HL-60 (cell line): ENCODE data around the gene KRTAP2-1.

ENCODE experiments used
- TF ChIP-seq, protein P1 (sequence below): IDR thresholded peaks from one replicate; pipeline ENCODE4 v1.5.1; 2011; ENCODE audit warnings: low read length, control low read depth, inconsistent platforms; ENCODE audit not compliant: insufficient read depth
- TF ChIP-seq, protein P2 (sequence below): IDR thresholded peaks from 2 replicates; pipeline ENCODE4 v1.6.1; 2012; ENCODE audit warnings: low read depth; ENCODE audit not compliant: insufficient replicate concordance

DNA sequence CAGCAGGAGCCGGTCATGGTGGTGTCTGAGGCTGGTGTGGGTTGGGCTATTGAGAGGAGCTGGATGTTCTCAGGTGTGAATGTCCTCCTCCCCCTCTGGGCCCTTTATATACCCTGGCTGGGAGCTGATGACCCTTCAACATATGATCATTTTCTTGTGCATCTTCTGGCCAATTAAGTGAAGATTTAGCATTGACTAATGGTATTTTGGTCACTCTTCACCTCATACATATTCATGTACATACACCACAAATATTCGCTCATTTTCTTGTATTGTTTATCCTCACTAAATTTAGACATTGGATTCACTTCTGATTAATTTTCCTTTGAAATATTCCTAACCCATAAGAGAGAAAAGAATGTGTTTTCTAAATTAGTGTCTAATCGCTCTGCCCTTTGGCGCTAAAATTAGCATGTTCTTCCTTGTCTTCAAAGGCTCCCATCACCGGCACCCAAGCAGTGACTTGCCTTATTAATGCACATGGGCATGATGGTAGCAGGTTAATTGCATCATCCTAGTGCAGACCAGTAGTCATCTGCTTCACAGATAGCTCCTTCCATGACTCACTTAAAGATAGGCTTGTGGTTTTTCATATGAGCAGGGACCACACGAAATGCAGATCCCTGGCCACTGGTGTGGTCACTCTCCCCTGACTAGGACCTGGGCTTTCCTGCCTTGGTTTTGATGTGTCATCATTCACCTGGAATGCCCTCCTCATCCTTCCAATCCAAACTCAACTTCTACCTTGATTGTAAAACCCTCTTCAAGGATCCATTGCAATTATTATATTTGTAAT lies 18.9 kb upstream of the KRTAP2-1 start, which contains the start of gene KRTAP2-4:
- TF ChIP-seq, protein P1, sequence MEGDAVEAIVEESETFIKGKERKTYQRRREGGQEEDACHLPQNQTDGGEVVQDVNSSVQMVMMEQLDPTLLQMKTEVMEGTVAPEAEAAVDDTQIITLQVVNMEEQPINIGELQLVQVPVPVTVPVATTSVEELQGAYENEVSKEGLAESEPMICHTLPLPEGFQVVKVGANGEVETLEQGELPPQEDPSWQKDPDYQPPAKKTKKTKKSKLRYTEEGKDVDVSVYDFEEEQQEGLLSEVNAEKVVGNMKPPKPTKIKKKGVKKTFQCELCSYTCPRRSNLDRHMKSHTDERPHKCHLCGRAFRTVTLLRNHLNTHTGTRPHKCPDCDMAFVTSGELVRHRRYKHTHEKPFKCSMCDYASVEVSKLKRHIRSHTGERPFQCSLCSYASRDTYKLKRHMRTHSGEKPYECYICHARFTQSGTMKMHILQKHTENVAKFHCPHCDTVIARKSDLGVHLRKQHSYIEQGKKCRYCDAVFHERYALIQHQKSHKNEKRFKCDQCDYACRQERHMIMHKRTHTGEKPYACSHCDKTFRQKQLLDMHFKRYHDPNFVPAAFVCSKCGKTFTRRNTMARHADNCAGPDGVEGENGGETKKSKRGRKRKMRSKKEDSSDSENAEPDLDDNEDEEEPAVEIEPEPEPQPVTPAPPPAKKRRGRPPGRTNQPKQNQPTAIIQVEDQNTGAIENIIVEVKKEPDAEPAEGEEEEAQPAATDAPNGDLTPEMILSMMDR, result no peak
- TF ChIP-seq, protein P2, sequence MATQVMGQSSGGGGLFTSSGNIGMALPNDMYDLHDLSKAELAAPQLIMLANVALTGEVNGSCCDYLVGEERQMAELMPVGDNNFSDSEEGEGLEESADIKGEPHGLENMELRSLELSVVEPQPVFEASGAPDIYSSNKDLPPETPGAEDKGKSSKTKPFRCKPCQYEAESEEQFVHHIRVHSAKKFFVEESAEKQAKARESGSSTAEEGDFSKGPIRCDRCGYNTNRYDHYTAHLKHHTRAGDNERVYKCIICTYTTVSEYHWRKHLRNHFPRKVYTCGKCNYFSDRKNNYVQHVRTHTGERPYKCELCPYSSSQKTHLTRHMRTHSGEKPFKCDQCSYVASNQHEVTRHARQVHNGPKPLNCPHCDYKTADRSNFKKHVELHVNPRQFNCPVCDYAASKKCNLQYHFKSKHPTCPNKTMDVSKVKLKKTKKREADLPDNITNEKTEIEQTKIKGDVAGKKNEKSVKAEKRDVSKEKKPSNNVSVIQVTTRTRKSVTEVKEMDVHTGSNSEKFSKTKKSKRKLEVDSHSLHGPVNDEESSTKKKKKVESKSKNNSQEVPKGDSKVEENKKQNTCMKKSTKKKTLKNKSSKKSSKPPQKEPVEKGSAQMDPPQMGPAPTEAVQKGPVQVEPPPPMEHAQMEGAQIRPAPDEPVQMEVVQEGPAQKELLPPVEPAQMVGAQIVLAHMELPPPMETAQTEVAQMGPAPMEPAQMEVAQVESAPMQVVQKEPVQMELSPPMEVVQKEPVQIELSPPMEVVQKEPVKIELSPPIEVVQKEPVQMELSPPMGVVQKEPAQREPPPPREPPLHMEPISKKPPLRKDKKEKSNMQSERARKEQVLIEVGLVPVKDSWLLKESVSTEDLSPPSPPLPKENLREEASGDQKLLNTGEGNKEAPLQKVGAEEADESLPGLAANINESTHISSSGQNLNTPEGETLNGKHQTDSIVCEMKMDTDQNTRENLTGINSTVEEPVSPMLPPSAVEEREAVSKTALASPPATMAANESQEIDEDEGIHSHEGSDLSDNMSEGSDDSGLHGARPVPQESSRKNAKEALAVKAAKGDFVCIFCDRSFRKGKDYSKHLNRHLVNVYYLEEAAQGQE, result no peak
